GM19372 (cell line): ENCODE measurements around the gene YPEL5.
"Not testable (repeated sequence)": the region's sequence is repeated elsewhere in the genome, so short reads cannot be mapped to it uniquely, and the experiment has no call there.

Source experiments
- ATAC-seq: cut with Tn5 transposase; IDR thresholded peaks from one replicate; pipeline ENCODE4 v1.9.1; 2021; ENCODE audit warnings: mild to moderate bottlenecking, low read depth, moderate library complexity; ENCODE audit not compliant: unreplicated experiment

Gene YPEL5

GRCh38 chr2:30136764-30137444 is 9.9 kb upstream of the YPEL5 start:
- no peak for ATAC-seq

- peak; percentile 65 for ATAC-seq
Observed at GRCh38 chr2:30139131-30139870, 7.5 kb upstream of the YPEL5 start.

GRCh38 chr2:30141136-30141535 is 5.7 kb upstream of the YPEL5 start:
- no peak for ATAC-seq

GRCh38 chr2:30144260-30144659 is 2.5 kb upstream of the YPEL5 start:
- no peak for ATAC-seq

- not testable (repeated sequence) for ATAC-seq
Observed at GRCh38 chr2:30144951-30145350, 1.9 kb upstream of the YPEL5 start.

GRCh38 chr2:30145826-30146336 is 926 bp upstream of the YPEL5 start:
- ATAC-seq, result no peak

GRCh38 chr2:30147196-30147714 is 448 bp downstream of the YPEL5 start:
- ATAC-seq, result no peak

- peak; percentile 23 for ATAC-seq
Observed at GRCh38 chr2:30147715-30148610, 1.2 kb downstream of the YPEL5 start.

- no peak for ATAC-seq
Observed at GRCh38 chr2:30148850-30149249, 2.0 kb downstream of the YPEL5 start.

GRCh38 chr2:30149513-30149912 is 2.7 kb downstream of the YPEL5 start:
- ATAC-seq, result no peak

GRCh38 chr2:30149976-30150375 is 3.2 kb downstream of the YPEL5 start:
- no peak for ATAC-seq

GRCh38 chr2:30150786-30151185 is 4.0 kb downstream of the YPEL5 start:
- no peak for ATAC-seq

- no peak for ATAC-seq
Observed at GRCh38 chr2:30152385-30152784, 5.6 kb downstream of the YPEL5 start.

GRCh38 chr2:30155202-30155601 is 8.4 kb downstream of the YPEL5 start:
- no peak for ATAC-seq

GRCh38 chr2:30155889-30156658 is 9.3 kb downstream of the YPEL5 start:
- no peak for ATAC-seq

GRCh38 chr2:30157616-30158015 is 10.8 kb downstream of the YPEL5 start:
- ATAC-seq, result no peak

- no peak for ATAC-seq
Observed at GRCh38 chr2:30159766-30160165, 13.0 kb downstream of the YPEL5 start.

GRCh38 chr2:30161929-30162706 is 15.3 kb downstream of the YPEL5 start:
- ATAC-seq, result no peak

GRCh38 chr2:30162806-30163205 is 16.0 kb downstream of the YPEL5 start:
- no peak for ATAC-seq
